CD4-positive, alpha-beta T cell treated with Interleukin-15 for 4 hours (primary cell): ENCODE measurements around the gene RPTOR.
"Not testable (repeated sequence)": the region's sequence is repeated elsewhere in the genome, so short reads cannot be mapped to it uniquely, and the experiment has no call there.

ENCODE experiments used
- DNase-seq: peaks from one replicate; pipeline ENCODE4 v3.0.0-alpha.2; 2020; ENCODE audit warnings: low spot score

RPTOR gene

GRCh38 chr17:80615376-80615775, 70.7 kb downstream of the RPTOR start:
- no peak for DNase-seq

DNA sequence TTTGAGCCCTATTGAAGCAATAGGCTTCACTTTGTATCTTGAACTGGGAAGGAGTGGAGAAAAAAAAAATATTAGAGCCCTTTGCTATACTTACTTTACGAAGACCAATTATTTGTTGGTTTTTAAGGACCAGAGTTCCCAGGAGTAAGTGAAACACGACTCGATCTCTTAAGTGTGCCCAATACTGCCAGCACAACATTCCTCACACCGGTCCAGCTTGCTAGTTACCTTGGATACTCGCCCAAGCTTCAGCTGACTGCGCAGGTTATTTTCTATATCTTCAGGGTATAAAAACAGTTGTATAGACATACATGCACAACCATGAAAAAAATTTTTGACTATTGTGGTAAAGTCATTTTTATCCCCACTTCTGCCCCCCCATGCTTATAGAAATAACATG, 72.1 kb downstream of the RPTOR start:
- no peak for DNase-seq

- DNase-seq: no peak
Measured at GRCh38 chr17:80618304-80618703, 73.7 kb downstream of the RPTOR start.

GRCh38 chr17:80619535-80620235, 75.0 kb downstream of the RPTOR start:
- no peak for DNase-seq

DNA sequence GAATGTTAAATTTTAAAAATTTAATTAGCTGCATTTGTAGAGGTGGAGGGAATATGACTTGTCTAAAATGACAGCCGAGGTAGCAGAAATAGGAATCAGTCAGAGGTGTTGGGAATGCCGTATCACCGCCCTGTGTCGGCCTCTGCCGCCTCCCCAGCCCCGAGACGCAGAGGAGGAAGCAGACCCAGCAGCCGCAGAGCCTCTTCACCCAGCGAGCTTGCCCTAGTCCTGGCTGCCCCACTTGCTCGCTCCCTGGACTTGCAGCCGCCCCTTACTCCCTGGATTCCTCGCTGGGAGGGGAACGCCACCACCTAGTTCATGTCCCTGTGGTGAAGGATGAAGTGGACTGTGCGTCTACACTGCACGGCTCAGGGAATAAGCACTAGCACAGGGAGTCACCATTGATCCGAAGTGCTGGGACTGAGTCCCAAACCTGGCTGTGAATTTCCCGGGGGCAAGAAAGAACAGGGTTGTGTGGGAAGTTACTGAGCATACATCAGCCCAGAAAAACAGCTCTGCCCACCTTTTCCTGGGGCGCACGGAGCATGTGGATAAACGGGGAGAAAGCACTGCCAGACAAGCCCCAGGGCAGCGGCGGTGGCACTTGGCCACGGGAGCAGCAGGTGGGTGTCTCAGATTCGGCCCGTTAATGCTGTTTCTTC, 76.8 kb downstream of the RPTOR start:
- DNase-seq: no peak

GRCh38 chr17:80621997-80622357, 77.3 kb downstream of the RPTOR start:
- no peak for DNase-seq

GRCh38 chr17:80624864-80625263, 80.2 kb downstream of the RPTOR start:
- no peak for DNase-seq

DNA sequence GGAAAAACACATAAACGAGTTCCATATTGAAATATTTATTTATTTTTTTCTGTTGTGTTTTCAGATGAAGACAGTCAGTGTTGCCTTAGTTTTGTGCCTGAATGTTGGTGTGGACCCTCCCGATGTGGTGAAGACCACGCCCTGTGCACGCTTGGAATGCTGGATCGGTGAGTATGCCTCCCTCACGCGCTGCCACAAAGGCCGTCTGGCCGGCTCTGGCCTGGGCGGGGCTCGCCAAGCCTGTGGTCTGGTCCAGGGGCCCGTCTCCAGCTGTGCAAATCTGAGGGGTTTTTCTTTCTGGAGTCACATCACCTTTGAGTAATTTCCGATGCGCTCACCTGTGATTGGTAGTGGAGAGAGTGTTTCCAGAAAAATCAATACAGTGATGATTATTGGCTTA, 81.0 kb downstream of the RPTOR start:
- DNase-seq: no peak

DNA sequence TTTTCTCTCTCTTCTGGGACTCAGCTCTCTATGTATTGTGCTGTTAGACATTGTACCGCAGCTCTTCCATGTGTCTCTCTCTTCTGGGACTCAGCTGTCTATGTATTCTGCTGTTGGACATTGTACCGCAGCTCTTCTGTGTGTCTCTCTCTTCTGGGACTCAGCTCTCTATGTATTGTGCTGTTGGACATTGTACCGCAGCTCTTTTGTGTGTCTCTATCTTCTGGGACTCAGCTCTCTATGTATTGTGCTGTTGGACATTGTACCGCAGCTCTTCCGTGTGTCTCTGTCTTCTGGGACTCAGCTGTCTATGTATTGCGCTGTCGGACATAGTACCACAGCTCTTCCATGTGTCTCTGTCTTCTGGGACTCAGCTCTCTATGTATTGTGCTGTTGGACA, 84.2 kb downstream of the RPTOR start:
- DNase-seq: not testable (repeated sequence)

GRCh38 chr17:80629298-80630028, 84.8 kb downstream of the RPTOR start:
- no peak for DNase-seq

GRCh38 chr17:80630560-80631120, 86.0 kb downstream of the RPTOR start:
- no peak for DNase-seq

- no peak for DNase-seq
Measured at GRCh38 chr17:80631142-80632045, 86.8 kb downstream of the RPTOR start.

- no peak for DNase-seq
Measured at GRCh38 chr17:80632046-80632581, 87.5 kb downstream of the RPTOR start.

DNA sequence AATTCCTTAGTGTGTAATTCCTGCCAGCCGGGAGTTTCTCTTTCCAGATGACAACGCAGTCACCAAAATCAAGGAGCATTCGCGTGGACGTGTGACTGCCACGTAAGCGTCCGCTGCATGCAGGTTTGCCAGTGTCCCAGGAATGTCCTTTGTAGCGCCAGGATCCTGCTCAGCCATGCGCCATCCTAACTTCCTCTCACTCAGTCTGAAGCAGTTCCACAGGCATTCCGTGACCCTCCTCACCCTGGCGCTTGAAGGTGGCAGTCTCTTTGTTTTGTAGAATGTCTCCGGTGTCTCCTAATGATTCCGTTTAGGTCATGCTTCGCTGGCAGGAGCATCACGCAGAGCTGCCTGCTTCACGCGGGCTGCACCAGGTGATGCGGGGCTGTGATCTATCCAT, 88.6 kb downstream of the RPTOR start:
- DNase-seq: no peak

GRCh38 chr17:80633994-80634566, 89.4 kb downstream of the RPTOR start:
- DNase-seq: no peak

GRCh38 chr17:80636361-80637018, 91.9 kb downstream of the RPTOR start:
- no peak for DNase-seq

DNA sequence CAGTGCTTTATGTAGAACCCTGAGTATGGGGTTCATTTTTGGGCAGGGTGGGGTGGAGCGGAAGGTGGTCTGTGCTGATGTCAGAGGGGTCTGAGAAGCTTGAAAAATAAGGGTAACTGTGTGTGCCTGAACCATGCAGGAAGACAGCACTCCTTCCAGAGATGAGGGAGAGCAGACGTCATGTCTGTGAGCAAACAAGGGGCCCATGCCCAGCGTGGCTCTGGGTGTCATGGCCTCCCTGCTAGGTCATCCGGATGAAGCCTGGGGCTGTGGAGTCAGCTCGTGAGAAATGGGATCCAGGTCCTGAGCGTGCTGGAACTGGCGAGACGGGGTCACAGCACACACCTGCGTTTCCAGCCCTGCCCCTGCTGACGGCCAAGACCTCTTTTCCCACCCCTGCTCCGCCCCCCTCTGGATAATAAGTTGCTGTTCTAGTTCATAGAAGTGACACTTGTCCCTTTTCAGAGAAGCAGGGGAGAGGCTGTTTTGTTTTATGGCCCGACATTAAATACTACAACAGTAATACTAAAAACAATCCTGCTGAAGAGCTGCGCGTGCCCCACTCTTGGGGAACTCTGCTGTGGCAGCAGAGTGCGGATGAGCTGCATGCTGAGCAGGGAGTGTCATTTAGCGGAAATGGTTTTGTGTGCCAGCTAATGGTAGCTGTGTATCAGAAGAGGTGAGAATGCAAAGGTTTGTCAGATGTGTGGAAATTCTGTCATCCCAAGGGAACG, 92.6 kb downstream of the RPTOR start:
- DNase-seq: peak; percentile 12

GRCh38 chr17:80639658-80640057, 95.0 kb downstream of the RPTOR start:
- DNase-seq: no peak

DNA sequence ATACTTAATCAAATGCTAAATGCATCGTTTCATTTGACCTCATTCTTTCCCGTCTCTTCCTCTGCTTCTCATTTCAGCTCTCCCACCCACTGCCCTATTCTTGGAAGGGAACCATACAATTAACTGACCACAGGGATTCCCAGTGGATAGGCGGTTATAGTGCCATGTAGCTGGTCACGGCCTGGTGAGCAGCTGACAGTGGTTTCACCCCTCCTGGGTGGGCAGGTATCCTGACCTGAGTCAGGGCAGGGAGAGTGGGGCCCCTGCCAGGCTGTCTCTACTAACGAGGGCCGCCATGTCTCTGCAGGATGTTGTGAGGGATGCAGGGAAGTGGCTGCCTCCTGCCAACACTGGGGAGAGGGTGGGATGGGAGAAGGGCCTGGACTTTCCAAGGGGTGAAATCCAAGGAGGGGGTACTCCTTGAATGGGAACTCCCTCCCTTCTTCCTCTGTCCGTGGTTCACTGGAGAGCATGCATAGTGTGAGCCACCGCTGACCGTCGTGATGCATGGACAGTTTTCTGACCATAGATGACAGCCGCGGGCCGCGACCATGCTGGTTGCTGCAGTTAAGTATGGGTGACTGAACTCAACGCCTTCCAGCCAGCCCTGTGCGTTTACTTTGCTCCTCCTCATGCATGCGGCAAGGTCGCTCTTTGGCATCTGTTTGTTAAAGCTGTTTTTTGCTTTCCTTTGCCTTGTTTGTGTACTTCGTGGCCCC, 95.9 kb downstream of the RPTOR start:
- DNase-seq: no peak
